ENCODE measurements around the gene LARP4B.

LARP4B gene

DNA sequence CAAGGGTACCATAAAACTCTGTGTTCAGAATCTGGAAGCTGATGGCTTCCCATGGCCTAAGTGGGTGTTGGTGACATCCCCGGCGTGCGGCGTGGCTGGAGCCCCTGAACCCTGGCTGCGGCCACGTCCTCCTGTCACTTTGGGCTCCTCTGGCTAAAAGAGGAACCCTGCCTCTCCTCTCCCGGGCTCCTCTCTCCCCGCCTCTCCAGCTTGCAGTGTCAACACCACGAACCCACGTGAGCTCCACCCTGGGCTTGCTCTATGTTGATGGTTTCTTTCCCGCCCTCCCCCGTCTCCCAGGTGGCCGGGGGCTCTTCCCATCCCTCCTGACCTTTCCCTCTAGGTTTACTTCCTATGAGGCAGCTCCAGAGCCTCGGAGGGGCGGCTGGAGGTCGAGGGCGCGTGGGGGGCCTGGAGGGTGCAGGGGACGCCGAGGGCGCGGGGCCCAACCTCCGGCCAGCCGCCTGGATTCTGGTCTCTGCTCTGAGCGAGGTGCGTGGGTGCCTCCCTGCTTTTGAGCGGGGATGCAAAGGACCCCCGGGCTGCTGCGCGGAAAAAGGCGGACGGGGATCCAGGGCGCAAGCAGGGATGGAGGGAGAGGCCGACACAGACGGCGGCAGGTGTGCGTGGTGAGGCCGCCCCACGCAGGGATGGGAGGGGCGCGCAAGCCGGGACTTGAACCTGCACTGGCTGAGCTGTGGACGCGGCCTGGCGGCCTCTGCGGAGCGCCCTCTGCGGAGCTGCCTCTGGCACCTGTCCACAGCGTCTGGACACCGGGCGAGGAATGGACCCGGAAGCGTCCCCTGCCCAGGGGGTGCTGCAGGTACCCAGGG lies 126.5 kb downstream of the LARP4B start:
- no peak for DNase-seq

DNA sequence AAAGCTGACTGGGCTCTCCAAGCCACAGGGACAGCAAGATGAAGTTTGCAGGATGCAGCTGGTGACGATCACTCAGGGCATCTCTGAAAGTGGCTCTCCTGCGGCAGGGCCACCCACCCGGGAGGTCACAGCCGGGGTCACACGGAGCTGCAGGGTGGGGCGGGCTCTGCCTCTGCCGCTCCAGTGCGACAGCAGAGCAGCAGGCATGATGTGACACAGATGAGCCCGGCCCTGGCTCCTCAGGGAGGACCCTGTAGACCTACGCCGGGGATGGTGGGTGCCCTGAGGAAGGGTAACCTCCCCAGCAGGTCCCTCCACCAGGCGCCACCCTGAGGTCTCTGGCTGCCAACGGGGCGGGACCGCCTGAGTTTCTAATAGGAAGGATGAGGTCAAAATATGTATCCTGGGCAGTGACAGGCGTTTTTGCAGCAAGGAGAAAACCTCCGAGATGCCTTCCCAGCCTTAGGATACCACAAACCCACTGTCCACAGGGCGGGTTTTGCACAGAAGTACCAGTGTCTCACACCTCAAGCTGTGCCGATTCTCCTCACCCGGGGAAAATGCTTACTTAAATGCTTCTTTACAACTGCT lies 127.2 kb downstream of the LARP4B start:
- no peak for DNase-seq

DNA sequence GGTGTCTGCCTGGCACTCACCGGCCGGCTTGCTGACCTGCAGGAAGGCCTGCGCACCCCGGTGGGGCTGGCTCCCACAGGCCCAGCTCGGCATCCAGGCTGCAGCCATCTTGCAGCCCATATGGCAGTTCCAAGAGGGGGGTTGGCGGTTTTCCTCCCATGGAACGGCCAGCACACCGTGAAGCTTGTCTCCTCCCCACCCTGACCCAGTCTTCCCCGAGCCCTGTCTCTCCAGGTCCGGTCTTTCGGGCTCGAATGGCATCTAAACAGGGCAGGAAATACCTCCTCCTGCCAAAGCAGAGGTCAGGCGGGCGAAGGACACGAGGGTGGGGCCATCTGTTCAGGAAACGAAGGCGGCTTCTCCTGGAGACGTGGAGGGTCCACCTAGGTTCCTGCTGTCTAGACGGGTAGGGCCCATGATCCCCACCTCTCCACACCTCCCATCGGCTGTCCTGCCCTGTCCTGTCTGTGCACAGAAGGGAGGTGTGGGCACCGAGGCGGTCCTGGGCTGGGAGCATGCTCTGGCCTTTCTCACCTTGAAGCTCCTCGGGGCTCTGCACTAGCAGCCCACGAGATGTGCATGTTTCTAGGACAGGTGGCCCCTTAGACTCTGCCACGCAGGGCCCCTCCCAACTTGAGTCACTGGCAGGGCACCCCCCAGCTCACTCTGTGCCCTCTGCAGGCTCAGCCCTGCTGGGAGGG lies 128.3 kb downstream of the LARP4B start:
- DNase-seq: no peak

DNA sequence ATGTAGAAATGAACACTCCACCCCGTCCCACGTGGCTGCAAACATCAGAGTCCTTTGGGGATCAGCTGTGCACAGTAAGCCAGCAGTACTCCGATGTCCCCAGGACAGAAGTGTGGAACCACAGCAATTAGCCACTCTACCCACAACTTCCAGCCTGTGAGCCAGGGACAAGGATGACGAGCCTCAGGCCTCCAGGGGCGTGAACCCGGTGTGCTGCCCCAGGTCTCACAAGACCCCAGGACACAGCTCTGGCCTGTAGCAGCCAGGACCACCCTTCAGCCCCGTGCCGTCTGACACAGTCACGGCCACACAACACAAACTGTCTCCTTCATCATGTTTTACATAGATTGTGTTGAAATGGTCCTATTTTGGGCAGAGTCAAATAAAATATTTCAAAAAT lies 129.0 kb downstream of the LARP4B start:
- DNase-seq: no peak

DNA sequence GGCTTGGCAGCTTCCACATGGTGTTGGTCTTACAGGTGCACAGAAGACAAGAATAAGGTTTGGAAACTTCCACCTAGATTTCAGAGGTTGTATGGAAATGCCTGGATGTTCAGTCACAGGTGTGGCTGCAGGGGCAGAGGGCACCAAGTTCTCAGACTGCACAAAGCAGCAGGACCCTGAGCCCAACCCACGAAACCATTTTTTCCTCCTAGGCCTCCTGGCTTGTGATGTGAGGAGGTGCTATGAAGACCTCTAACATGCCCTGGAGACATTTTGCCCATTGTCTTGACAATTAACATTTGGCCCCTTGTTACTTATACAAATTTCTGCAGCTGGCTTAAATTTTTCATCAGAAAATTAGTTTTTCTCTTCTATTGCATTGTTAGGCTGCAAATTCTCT lies 134.3 kb downstream of the LARP4B start:
- no peak for DNase-seq

DNA sequence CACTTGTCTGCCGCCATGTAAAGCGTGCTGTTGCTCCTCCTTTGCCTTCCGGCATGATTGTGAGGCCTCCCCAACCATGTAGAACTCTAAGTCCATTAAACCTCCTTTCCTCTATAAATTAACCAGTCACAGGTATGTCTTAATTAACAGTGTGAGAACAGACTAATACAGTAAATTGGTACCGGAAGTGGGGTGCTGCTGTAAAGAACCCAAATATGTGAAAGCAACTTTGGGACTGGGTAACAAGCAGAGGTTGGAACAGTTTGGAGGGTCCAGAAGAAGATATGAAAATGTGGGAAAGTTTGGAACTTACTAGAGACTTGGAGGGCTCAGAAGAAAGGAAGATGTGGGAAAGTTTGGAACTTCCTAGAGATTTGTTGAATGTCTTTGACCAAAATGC lies 135.3 kb downstream of the LARP4B start:
- no peak for DNase-seq

DNA sequence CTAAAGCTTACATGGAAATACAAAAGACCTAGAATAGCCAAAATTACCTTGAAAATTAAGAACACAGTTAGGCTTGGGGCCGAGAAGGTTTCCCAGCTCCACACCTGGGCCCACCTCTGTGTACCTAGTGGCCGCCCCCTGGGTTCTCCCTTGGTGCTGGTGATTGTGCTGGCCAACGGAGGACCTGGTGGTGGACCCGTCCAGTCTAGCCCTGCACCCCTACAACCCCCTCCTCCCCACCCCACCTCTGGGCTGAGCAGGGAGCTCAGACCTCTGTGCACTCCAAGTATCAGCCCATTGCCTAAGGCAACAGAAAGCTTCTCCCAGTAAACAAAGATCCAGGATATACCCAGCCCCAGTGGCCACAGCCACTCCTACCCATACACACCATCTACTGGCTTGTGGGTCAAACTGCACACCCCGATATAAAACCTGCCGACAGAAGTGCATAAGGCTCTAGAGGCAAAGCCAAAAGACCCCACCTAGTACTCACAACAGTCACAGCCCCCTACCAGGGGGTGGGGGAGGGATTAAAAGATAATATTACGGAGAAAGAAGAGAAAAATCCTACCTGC lies 137.0 kb downstream of the LARP4B start:
- peak; percentile 5 for DNase-seq

DNA sequence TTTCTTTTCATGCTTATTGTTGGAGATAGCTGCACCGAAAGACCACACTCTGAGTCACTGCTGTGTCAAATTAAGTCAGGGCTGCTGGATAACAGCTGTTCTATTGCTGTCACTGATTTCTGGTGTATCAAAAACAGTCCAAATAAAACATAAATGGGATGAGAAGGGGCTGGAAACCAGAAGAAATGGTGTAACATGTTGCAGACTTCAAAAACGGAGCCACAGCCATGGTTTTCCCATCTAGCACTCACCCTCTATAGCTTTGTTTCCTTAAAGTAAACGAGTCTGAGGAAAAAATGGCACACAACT lies 138.8 kb downstream of the LARP4B start:
- no peak for DNase-seq

DNA sequence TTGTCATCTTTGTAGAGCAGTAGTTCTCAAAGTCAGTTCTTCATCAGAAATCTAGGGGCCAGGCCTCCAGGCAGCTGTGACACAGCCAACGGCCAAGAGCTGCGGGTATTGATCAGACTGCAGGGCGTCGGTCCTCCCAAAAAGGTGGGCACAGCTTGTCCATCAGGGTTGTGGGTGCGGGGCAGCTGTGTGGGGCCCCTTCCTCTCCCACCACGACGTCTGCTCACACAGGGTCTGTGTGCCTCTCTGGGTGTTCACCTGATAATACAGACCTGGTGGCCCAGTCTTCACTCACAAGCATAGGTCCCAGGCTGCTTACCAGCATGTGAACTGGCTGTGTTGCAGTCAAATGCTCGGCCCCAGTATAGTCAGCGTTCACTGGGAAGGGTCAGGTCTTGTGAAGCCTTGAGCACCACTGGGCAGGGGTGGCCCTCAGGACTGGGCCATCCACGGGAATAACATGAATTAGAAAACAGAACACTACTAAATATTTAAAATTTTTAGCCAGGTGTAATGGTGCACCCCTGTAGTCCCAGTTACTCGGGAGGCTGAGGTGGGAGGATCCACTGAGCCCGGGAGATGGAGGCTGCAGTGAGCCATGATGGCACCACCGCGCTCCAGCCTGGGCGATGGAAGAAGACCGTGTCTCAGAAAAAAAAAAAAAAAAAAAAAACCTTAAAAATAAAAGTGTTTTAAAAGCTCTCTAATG lies 139.3 kb downstream of the LARP4B start:
- DNase-seq: no peak

DNA sequence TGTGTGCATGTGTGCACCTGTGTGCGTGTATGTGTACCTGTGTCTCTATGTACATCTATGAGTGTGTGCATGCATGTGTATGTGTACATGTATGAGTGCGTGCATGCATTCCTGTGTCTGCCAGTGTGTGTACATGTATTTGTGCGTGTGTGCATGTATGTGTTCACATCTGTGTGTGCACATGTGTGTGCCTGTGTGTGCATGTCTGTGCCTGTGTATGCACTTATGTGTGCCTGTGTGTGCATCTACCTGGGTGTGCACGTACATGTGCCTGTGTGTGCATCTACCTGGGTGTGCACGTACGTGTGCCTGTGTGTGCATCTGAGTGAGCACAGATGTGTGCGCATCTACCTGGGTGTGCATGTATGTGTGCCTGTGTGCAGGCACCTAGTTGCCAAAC lies 139.9 kb downstream of the LARP4B start:
- DNase-seq: no peak

DNA sequence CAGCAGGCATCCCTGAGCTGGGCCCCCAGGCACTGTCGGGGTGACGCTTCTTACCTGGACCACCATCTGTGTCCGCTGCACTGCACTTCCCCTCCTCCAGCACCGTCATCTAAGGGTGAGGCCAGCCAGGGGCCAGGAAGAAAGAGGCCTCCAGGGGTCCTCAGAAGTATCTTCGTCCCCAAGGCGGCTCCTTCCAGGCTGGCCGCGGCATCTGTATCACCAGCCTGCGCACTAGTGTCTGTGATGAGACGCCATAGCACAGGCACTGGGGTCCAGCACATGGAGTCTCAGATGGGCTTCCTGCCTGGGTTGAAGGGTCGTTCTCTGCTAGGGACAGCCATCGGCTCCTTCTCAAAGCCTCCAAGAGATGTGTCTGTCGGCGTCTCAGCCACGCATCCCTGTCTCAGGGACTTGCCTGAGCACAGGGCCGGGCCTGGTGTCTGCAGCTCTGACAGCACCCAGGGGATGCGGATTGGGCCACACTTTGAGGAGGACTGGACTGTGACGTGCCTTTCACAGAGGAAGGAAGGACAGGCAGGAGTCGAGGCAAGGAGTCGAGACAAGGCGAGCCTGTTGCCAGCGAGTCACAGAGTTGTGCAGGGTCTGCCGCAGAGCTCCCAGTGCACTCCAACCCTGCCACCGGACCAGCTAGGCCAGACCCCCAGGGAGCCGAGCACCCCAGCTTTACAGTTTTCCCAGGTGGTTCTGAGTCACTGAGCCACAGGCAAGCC lies 140.5 kb downstream of the LARP4B start:
- no peak for DNase-seq

DNA sequence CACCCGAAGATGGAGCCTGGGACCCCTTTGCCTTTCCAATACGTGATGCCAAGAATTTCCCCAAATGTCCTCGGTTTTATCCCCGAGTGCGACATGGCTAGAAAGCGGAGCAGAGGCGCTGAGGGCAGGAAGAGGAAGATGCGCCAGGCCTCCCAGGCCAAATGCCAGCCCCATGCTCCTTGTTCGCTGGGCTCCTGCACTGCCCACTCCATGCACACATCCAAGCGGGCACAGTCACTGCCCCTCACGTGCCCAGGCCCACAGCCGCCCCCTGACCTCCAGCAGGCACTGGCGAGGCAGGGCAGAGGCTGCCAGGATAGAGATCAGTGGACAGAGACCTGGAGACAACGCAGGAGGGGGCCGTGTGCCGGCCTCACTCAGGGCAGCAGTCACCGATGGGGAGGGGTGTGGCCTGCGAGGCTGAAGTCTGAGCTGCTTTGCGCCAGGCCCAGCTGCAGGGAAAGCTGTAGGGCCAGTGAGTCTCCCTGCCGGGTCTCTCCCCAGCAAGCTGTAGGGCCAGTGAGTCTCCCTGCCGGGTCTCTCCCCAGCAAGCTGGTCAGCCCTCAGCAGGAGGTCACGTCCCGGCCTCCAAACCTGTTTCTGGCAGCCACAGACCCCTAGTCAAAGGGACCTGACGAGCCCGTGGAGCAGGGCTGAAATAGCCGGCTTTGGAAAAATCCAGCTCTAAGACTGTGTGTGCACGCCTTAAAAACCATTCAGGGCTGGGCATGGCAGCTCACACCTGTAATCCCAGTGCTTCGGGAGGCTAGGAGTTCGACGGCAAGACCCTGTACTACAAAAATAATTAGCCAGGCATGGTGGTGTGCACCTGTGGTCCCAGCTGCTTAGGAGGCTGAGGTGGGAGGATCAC lies 141.4 kb downstream of the LARP4B start:
- no peak for DNase-seq

DNA sequence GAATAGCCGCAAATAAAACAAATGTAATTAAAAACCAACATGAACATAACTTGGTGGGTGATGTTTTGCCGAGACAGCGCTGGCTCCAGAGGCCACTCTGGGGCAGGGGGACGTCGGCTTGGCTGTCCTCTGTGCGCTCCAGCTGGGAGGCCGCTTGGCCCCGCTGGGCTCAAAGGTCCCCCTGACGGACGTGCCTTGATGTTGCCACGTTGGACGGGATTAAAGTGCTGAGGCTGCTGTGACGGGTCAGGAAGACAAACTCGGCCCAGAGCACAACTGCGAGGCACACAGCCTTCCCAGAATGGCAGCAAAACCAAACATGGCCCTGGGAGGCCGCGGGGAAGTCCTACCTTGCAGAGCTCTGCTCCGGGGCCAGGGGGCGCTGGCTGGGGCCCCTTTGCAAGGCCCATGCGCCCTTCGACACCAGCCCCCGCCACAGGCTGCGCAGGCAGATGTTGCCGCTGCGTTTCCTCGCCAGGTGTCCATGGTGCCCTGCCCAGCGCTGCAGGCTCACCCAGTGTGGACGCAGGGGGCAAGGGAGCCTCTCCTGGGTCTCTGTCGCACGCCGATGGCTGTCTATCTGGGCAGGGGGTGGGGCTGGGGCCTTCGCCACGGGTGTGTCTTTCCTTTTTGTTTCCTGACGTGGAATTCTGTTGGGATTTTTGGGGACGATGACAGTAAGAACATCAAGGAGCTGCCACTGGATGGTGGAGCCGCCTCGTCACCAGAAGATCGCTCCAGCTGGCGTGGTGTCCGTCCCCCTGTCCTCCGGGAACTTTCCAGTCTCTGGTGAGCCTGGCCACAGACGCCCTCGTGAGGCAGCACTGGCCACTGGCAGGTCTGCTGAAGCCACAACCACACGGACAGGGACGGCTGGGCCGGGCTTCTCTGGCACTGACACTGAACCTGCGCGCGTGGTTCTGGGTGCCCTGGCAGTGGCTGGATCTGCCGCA lies 142.4 kb downstream of the LARP4B start:
- DNase-seq: no peak

DNA sequence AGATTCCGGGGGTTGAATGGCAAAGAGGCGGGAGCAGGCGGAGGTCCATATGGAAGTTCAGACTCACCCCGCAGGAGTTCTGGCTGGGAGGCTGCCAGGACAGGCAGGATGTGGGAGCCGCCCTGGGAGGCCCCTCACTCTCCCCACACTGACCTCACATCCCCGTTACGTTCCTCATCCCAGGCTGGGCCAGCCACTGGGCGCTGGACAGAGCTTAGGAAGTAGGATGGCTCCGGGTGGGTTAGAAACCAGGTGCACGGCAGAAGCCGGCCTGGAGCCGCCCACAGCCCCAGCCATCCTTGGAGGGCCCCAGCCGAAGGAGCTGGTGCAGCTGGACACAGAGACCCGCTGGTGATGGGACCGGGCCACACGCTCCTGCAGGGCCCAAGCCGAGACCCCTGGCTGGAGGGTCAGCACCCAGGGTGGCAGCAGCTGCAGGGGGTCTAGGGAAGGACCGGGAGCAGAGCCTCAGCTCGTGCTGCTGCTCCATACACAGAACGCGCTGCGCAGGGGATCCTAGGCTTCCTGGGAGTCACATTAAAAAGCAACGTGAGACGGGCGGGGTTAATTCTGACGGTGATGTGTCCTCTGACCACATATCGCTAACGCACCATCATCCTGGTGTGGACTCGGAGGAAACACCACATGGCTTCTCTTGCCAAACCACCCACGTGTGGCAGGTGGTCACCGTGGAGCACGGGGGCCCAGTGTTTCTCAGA lies 143.4 kb downstream of the LARP4B start:
- no peak for DNase-seq

DNA sequence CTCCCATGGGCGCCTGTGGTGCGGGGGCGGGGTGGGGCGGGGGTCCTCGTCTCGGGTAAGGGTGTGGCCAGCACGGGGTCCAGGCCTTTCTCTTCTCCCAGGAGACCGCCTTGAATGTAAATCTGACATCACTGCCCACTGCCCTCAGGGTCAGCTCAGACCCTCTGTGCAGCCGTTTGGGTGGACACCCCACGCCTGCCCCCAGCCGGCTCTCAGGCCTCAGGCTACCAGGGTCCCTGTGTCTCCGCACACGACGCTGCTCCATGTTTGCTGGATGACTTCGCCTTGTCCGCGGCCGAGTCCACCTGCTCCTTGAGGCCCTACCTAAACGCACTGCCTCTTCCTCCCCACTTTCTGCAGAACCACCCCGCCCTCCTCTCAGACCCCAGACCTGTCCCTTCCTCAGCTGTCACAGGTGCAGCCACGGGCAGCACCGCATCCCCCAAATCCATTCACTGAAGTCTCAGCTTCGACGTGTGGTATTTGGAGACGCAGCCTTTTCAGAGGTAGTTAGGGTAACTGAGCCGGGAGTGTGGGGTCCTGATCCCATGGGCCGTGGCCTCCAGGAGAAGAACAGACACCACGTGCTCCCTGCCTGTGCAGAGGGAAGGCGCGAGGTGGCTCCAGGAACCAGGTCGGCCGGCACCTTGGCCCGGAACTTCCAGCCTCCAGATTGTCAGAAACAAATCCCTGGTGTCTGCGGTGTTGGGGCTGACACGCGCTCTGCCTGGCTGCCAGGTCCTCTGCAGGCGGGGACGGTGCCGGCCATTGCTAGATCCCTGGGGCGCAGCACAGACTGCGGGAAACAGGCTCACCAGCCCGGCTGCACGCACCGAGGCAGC lies 144.7 kb downstream of the LARP4B start:
- DNase-seq: no peak

DNA sequence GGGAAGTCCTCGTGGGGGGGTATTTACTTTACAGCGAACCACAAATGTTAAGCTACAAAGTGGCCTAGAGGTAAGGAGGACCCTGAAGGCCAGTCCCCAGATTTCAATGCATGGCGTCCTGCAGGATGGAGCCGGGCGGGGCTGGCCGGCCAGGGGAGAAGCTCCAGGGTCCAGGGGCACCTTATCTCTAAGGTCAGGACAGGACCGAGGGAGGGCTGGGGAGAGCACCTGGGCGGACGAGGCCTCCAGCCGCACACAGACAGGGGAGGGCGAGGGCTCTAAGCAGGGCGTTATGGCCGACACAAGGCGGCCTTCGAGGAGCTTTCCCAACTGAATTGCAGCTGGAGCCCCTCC lies 145.7 kb downstream of the LARP4B start:
- no peak for DNase-seq

DNA sequence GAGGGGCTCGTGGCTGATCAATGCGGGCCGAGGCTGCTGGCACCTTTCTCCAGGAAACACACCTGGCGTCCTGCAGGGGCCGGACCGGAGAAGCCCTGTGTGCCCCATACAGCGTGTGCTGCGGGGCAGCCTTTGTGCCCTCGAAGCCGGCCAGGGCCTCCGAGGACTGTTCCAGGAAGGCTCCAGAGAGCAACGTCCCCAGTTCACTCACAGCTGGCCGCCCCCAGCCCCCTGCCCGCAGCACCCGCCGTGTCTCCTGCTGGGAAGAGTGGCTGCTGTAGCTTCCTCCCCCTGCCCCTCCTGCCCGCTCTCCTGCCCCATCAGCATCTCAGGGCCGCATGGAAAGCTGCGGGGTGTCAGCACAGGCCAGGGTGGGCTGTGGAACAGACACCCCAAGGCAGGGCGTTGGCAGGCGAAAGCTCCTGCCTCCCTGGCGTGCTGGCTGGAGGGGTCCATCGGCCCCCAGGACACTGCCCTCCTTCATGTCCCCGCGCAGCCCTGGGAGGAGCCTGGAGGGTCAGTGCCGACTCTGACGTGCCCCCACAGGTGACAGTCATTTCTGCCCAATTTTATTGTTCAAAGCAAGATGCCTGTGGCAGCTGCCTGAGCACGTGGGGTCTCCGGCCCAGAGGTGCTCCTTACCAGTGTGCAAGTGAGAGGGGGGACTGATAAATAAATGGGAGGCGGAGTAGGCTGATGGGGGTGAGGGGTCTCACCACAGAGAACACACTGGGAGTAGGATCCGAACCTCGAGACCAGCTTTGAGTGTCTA lies 146.2 kb downstream of the LARP4B start:
- DNase-seq: no peak
